GM12878 (cell line): ENCODE measurements around the gene ASIC4.

ENCODE experiments used
- FOXK2 ChIP-seq: fragments of 450-650 bp; IDR thresholded peaks from 2 replicates; pipeline ENCODE4 v1.6.1; 2017; ENCODE audit warnings: mild to moderate bottlenecking, moderate library complexity
- NBN ChIP-seq: fragments of 450-650 bp; IDR thresholded peaks from 2 replicates; pipeline ENCODE4 v1.6.1; 2016
- POLR2A ChIP-seq: IDR thresholded peaks from 2 replicates; pipeline ENCODE4 v1.6.1; 2011; ENCODE audit warnings: low read depth, mild to moderate bottlenecking, low read length
- TF ChIP-seq, protein P1 (sequence below): fragments of 450-650 bp; IDR thresholded peaks from 2 replicates; pipeline ENCODE4 v1.6.1; 2017; ENCODE audit warnings: mild to moderate bottlenecking
- TF ChIP-seq, protein P2 (sequence below), 3 experiments: IDR thresholded peaks in 2 of 3; conservative IDR thresholded peaks in 1 of 3; 2 replicates each; pipeline ENCODE4 v1.5.1; 2011; ENCODE audit warnings: low read depth in 3 of 3, low read length in 3 of 3, mild to moderate bottlenecking in 3 of 3, control low read depth in 2 of 3, moderate library complexity in 2 of 3, inconsistent platforms in 1 of 3, mixed read lengths in 1 of 3; ENCODE audit not compliant: control insufficient read depth in 2 of 3, insufficient read depth in 1 of 3; ENCODE audit errors: extremely low read depth in 1 of 3
- TF ChIP-seq, protein P3 (sequence below): fragments of 450-650 bp; IDR thresholded peaks from 2 replicates; pipeline ENCODE4 v1.6.1; 2016; ENCODE audit warnings: mild to moderate bottlenecking, moderate library complexity, borderline replicate concordance

GRCh38 chr2:219545295-219545942, 31.1 kb downstream of the ASIC4 start:
- TF ChIP-seq, protein P1, sequence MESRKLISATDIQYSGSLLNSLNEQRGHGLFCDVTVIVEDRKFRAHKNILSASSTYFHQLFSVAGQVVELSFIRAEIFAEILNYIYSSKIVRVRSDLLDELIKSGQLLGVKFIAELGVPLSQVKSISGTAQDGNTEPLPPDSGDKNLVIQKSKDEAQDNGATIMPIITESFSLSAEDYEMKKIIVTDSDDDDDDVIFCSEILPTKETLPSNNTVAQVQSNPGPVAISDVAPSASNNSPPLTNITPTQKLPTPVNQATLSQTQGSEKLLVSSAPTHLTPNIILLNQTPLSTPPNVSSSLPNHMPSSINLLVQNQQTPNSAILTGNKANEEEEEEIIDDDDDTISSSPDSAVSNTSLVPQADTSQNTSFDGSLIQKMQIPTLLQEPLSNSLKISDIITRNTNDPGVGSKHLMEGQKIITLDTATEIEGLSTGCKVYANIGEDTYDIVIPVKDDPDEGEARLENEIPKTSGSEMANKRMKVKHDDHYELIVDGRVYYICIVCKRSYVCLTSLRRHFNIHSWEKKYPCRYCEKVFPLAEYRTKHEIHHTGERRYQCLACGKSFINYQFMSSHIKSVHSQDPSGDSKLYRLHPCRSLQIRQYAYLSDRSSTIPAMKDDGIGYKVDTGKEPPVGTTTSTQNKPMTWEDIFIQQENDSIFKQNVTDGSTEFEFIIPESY: no peak
- TF ChIP-seq POLR2A: no peak
- TF ChIP-seq, protein P2, sequence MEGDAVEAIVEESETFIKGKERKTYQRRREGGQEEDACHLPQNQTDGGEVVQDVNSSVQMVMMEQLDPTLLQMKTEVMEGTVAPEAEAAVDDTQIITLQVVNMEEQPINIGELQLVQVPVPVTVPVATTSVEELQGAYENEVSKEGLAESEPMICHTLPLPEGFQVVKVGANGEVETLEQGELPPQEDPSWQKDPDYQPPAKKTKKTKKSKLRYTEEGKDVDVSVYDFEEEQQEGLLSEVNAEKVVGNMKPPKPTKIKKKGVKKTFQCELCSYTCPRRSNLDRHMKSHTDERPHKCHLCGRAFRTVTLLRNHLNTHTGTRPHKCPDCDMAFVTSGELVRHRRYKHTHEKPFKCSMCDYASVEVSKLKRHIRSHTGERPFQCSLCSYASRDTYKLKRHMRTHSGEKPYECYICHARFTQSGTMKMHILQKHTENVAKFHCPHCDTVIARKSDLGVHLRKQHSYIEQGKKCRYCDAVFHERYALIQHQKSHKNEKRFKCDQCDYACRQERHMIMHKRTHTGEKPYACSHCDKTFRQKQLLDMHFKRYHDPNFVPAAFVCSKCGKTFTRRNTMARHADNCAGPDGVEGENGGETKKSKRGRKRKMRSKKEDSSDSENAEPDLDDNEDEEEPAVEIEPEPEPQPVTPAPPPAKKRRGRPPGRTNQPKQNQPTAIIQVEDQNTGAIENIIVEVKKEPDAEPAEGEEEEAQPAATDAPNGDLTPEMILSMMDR (IDR thresholded peaks at IDR 0.05 in 2 of 3, conservative IDR thresholded peaks at IDR 0.05 in 1 of 3; ENCODE audit: control insufficient read depth in 2 of 3, extremely low read depth in 1 of 3, insufficient read depth in 1 of 3, low read depth in 3 of 3, low read length in 3 of 3): no peak
- TF ChIP-seq NBN: no peak
- no peak for TF ChIP-seq FOXK2
- TF ChIP-seq, protein P3, sequence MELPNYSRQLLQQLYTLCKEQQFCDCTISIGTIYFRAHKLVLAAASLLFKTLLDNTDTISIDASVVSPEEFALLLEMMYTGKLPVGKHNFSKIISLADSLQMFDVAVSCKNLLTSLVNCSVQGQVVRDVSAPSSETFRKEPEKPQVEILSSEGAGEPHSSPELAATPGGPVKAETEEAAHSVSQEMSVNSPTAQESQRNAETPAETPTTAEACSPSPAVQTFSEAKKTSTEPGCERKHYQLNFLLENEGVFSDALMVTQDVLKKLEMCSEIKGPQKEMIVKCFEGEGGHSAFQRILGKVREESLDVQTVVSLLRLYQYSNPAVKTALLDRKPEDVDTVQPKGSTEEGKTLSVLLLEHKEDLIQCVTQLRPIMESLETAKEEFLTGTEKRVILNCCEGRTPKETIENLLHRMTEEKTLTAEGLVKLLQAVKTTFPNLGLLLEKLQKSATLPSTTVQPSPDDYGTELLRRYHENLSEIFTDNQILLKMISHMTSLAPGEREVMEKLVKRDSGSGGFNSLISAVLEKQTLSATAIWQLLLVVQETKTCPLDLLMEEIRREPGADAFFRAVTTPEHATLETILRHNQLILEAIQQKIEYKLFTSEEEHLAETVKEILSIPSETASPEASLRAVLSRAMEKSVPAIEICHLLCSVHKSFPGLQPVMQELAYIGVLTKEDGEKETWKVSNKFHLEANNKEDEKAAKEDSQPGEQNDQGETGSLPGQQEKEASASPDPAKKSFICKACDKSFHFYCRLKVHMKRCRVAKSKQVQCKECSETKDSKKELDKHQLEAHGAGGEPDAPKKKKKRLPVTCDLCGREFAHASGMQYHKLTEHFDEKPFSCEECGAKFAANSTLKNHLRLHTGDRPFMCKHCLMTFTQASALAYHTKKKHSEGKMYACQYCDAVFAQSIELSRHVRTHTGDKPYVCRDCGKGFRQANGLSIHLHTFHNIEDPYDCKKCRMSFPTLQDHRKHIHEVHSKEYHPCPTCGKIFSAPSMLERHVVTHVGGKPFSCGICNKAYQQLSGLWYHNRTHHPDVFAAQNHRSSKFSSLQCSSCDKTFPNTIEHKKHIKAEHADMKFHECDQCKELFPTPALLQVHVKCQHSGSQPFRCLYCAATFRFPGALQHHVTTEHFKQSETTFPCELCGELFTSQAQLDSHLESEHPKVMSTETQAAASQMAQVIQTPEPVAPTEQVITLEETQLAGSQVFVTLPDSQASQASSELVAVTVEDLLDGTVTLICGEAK: no peak
